NT2/D1 (cell line): ENCODE data around the gene MCF2L.
A peak's percentile ranks its signal among the peaks of the same experiment; 100 is the strongest.

Experiments
- DNase-seq: peaks from one replicate; pipeline ENCODE4 v3.0.0-alpha.2; 2011; ENCODE audit warnings: low read depth, low spot score
- H3K27me3 ChIP-seq: 2 replicates; pipeline ENCODE4 v1.6.0; 2011; ENCODE audit warnings: mild to moderate bottlenecking; ENCODE audit not compliant: insufficient read length, insufficient read depth
- H3K36me3 ChIP-seq: 2 replicates; pipeline ENCODE4 v1.6.1; 2011; ENCODE audit warnings: mild to moderate bottlenecking, low read length, mixed read lengths; ENCODE audit not compliant: insufficient read depth, insufficient read length
- H3K4me1 ChIP-seq: 2 replicates; pipeline ENCODE4 v1.5.1; 2011; ENCODE audit not compliant: insufficient read depth, insufficient read length
- H3K4me3 ChIP-seq: 2 replicates; pipeline ENCODE4 v1.5.1; 2011; ENCODE audit warnings: low read depth; ENCODE audit not compliant: insufficient read length
- H3K9ac ChIP-seq: 2 replicates; pipeline ENCODE4 v1.6.0; 2011; ENCODE audit warnings: low read depth; ENCODE audit not compliant: insufficient read length
- H3K9me3 ChIP-seq: 2 replicates; pipeline ENCODE4 v1.5.1; 2011; ENCODE audit warnings: mild to moderate bottlenecking, low read length; ENCODE audit not compliant: insufficient read depth
- SUZ12 ChIP-seq: IDR thresholded peaks from 2 replicates; pipeline ENCODE4 v1.6.1; 2011; ENCODE audit not compliant: insufficient read length, insufficient read depth; ENCODE audit errors: extremely low read depth
- YY1 ChIP-seq: IDR thresholded peaks from 2 replicates; pipeline ENCODE4 v1.6.1; 2011; ENCODE audit not compliant: insufficient read length, insufficient read depth
- ZNF274 ChIP-seq: IDR thresholded peaks from 2 replicates; pipeline ENCODE4 v1.6.1; 2011; ENCODE audit warnings: mild to moderate bottlenecking, low read depth, low read length

The MCF2L gene

GRCh38 chr13:112956571-112957294, 12.3 kb upstream of the MCF2L start:
- Histone ChIP-seq H3K36me3 (no peaks in the 10 kb centered on the region), H3K27me3 (no peaks in the 10 kb centered on the region), H3K4me1 (peaks cover 18% of the 10 kb centered on the region), H3K9ac (peak overlapping the region; percentile 38), H3K9me3 (no peaks in the 10 kb centered on the region), H3K4me3 (no peak overlapping the region)
- TF ChIP-seq YY1 (no peak), SUZ12 (no peak), ZNF274 (no peak)
- no peak for DNase-seq

- H3K36me3 ChIP-seq = no peaks in the 10 kb centered on the region
- peaks cover 17% of the 10 kb centered on the region for H3K4me1 ChIP-seq
- H3K4me3 ChIP-seq = no peak overlapping the region
- H3K9ac ChIP-seq = no peak overlapping the region
- TF ChIP-seq SUZ12 (no peak), ZNF274 (no peak), YY1 (no peak)
- no peaks in the 10 kb centered on the region for H3K27me3 ChIP-seq
- no peaks in the 10 kb centered on the region for H3K9me3 ChIP-seq
- DNase-seq = no peak
Observed at GRCh38 chr13:112957295-112957677, 11.7 kb upstream of the MCF2L start.

- Histone ChIP-seq H3K27me3 (no peaks in the 10 kb centered on the region), H3K36me3 (no peaks in the 10 kb centered on the region), H3K4me3 (no peak overlapping the region), H3K9ac (no peak overlapping the region), H3K9me3 (no peaks in the 10 kb centered on the region), H3K4me1 (peaks cover 17% of the 10 kb centered on the region)
- no peak for TF ChIP-seq SUZ12
- TF ChIP-seq ZNF274 = no peak
- no peak for TF ChIP-seq YY1
- DNase-seq = no peak
Observed at GRCh38 chr13:112958127-112958989, 10.7 kb upstream of the MCF2L start.

- Histone ChIP-seq H3K36me3 (no peaks in the 10 kb centered on the region), H3K9me3 (no peaks in the 10 kb centered on the region), H3K27me3 (no peaks in the 10 kb centered on the region), H3K4me3 (no peak overlapping the region), H3K9ac (no peak overlapping the region), H3K4me1 (peaks cover 10% of the 10 kb centered on the region)
- DNase-seq = no peak
- TF ChIP-seq YY1 (no peak), ZNF274 (no peak), SUZ12 (no peak)
Observed at GRCh38 chr13:112959206-112959605, 9.8 kb upstream of the MCF2L start.

GRCh38 chr13:112959701-112960542, 9.1 kb upstream of the MCF2L start:
- TF ChIP-seq ZNF274 (no peak), YY1 (no peak), SUZ12 (no peak)
- Histone ChIP-seq H3K4me3 (no peak overlapping the region), H3K4me1 (peaks cover 8% of the 10 kb centered on the region), H3K9ac (no peak overlapping the region), H3K9me3 (no peaks in the 10 kb centered on the region), H3K27me3 (no peaks in the 10 kb centered on the region), H3K36me3 (no peaks in the 10 kb centered on the region)
- no peak for DNase-seq

- TF ChIP-seq ZNF274 (no peak), SUZ12 (no peak), YY1 (no peak)
- Histone ChIP-seq H3K27me3 (no peaks in the 10 kb centered on the region), H3K9me3 (no peaks in the 10 kb centered on the region), H3K36me3 (no peaks in the 10 kb centered on the region), H3K9ac (no peak overlapping the region), H3K4me3 (no peak overlapping the region), H3K4me1 (peaks cover 8% of the 10 kb centered on the region)
- DNase-seq = no peak
Observed at GRCh38 chr13:112960706-112961105, 8.3 kb upstream of the MCF2L start.
